ENCODE data around the gene ZSCAN10.

- TF ChIP-seq PLSCR1 (CRISPR knock-in tag; IDR thresholded peaks at IDR 0.05; ENCODE audit: borderline replicate concordance) (no peak), ZNF407 (CRISPR knock-in tag; IDR thresholded peaks at IDR 0.05; ENCODE audit: not compliant biosample characterization) (no peak), CTCF (CRISPR knock-in tag; IDR thresholded peaks at IDR 0.05) (no peak), PRDM10 (CRISPR knock-in tag; IDR thresholded peaks at IDR 0.05; ENCODE audit: low read depth) (no peak), ZNF10 (CRISPR knock-in tag; IDR thresholded peaks at IDR 0.05; ENCODE audit: borderline replicate concordance, low read depth) (no peak)
Observed at GRCh38 chr16:3138342-3138741, 39.2 kb upstream of the ZSCAN10 start.
